Stimulated activated CD4-positive, alpha-beta T cell treated with anti-CD3 and anti-CD28 coated beads, Interleukin-1b, Interleukin-23, amount 100 ng/mL, for 24 hours (primary cell): Measurements from ENCODE around the gene ITSN1.

Experiments used
- DNase-seq, 4 experiments: peaks; one replicate each; pipeline ENCODE4 v3.0.0-alpha.2; 2020; ENCODE audit warnings: low read depth in 4 of 4, low spot score in 1 of 4

Gene ITSN1

DNA sequence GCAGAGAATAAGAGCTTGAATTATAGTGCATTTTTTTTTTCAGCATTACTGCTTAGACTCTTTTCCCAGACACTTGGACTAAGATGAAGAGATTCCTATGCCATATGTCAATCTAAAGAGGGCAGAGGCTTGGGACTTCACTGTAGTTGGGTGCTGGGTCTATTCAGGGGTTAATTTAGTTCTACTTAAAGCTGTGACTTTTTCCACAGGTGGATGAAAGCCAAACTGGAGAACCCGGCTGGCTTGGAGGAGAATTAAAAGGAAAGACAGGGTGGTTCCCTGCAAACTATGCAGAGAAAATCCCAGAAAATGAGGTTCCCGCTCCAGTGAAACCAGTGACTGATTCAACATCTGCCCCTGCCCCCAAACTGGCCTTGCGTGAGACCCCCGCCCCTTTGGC is 168.5 kb downstream of the ITSN1 start:
- no peak for DNase-seq

- no peak for DNase-seq
Observed at GRCh38 chr21:33811167-33812010, 169.1 kb downstream of the ITSN1 start.

- no peak for DNase-seq
Observed at GRCh38 chr21:33813832-33814365, 171.6 kb downstream of the ITSN1 start.

DNA sequence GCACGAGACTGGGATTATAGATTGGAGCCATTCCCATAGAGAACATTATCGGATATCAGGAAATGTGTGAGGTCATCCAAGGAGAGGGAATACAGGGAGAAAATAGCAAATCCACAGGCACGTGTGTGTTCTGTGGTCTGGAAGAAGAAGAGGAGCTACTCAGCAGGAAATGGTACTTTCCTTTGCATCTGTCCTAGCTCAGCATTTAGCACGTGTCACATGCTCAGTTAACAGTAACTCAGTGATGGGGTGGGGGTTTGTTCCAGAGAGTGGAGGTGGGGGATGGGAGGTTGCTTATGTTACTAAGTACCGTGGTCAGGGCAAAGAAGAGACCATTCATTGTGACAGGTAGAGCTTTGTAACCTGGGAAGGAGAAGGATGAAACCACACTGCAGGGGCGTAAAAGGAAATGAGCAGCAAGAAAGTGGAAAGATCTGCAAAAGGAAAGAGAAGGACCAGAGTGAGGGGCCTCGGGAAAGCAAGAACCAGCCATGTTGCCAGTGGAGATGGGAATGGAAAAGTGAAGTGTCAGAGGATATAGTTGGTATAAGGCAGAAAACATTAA is 172.9 kb downstream of the ITSN1 start:
- no peak for DNase-seq

GRCh38 chr21:33816174-33816573 is 173.9 kb downstream of the ITSN1 start:
- no peak for DNase-seq

DNA sequence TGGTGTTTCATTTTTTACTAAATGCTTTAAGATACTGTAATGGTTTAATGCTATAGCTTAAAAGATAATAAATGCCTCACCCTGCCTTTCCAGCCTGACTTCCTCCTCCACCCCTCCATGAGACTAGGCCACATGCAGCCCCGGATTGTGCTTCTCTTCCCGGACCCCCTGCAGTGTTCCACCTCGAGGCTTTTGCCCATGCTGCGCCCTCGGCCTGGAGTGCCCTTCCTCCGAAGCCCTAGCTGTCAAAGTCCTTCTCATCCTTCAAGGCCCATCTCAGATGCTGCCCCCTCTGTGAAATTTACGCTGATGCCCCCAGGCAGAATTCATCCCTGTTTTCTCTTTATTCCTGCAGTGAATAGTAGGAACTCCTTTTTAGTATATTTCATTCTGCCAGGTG is 174.8 kb downstream of the ITSN1 start:
- no peak for DNase-seq

DNA sequence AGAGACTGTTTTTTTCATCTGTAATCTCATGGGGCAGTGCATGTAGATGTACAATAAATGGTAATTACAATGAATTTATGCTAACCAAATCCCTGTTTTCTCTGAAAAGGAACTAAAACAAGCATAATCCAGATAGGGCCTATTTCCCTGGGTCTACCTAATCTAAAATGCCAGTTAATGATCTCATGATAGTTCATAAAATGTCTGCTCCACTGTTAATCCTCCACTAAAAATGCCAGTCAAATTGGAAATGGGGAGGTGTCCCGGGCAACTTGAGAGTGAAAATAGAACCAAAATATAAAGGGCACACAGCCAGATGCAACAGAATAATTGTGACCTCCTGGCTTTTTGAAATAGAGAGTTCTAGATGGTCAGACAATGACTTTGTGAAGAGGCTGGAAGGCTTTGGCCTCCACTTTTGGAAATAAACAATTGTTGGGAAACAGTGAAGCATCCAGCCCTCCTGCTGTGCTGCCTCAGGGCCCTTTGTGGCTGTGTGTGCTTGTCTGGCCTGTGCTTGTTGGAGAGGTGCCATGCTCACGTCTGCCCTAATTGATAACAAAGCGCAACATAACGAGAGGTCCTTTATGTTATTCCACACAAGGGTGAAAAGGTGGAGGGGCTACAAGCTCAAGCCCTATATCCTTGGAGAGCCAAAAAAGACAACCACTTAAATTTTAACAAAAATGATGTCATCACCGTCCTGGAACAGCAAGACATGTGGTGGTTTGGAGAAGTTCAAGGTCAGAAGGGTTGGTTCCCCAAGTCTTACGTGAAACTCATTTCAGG is 175.6 kb downstream of the ITSN1 start:
- no peak for DNase-seq

- no peak for DNase-seq
Observed at GRCh38 chr21:33820230-33820770, 178.0 kb downstream of the ITSN1 start.

- DNase-seq, result no peak
Observed at GRCh38 chr21:33820798-33821197, 178.5 kb downstream of the ITSN1 start.

GRCh38 chr21:33821503-33822322 is 179.4 kb downstream of the ITSN1 start:
- DNase-seq, result no peak

GRCh38 chr21:33824156-33824941 is 182.0 kb downstream of the ITSN1 start:
- DNase-seq, result no peak

- no peak for DNase-seq
Observed at GRCh38 chr21:33825419-33825818, 183.1 kb downstream of the ITSN1 start.

DNA sequence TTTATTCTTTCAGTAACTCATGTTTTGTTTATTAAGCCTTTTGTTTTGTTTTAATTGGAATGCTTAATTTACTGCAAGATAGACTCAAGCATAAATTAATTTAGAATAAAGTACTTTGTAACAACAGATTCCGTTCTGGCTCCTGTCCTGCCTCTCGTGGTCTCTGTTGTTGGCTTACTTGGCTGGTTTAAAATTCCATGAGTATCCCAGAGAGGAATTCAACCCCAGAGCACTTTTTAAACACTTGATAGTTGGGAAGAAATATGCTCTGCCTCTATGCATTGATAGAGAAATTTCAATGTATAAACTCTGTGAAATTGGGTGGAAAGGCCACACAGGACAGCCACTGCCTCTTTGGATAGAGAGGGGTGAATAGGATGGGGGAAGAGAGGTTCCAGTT is 183.6 kb downstream of the ITSN1 start:
- DNase-seq, result no peak

GRCh38 chr21:33828083-33828482 is 185.8 kb downstream of the ITSN1 start:
- DNase-seq, result no peak

DNA sequence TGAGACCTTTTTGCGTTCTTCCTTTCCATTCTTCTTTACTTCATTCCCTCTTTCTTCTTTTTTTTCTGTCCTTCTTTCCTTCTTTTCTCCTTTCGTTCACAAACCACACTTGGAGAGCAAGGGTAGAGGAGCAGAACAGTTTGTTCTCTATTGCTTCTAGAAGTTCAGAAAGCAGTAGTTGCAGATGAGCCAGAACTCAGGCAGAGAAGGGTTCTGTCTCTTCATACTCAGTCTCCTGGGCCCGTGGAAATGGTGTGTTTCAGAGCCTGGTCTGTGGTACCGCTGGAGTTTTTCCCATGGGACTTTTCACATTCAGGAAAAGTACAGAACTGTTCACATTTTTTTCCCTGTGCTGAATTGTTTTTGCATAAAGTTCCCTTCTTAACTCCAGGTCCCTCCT is 186.3 kb downstream of the ITSN1 start:
- DNase-seq, result no peak

DNA sequence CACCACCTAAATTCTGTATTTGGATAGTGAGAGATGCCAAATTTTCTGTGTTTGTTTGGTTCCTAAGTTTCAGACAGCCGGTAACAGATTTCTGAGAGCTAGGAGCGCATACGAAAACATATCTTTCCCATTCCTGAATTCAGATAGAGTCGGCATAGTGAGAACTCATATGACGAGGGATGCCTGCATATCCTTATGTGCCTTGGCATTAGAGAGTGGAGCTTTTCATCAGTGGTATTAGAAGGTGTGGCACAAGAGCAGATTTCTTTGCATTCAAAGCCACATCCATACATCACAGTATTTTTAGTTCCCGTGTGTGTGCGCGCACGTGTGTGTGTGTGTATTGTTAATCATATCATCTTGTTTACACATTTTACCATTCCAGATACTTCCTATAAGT is 187.5 kb downstream of the ITSN1 start:
- no peak for DNase-seq

DNA sequence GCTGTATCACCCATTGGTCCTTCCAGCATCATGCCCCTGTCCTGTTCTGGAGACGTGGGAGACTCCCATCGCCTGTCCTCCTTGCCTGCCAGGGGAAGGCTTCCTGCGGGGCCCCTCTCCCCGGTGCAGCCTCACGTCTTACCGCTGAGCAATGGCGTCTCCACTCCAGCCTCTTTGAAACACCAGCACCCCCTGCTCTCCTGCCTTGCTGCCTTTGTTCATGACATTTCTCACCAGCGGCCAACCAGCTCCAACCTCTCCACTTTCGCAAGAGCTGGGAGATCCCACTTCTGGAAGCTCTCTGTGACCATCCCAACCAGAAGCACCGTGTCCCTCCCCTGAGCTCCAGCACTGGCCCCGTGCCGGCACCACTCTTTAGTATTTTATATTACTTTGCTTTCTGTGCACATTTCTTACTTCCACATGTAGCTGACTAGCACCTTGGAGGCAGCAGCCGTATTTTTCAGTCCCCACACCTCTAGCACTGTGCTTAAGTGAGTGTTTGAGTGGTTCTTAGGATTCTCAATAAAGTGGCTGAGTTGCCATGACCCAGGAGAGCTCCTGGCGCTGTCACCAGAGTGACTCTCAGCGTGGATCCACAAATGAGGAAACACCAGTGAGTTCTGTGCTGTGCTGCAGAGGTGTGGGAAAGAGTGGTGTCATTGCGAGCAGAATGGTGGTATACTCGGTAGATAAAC is 189.8 kb downstream of the ITSN1 start:
- DNase-seq, result no peak

GRCh38 chr21:33834801-33835500 is 192.7 kb downstream of the ITSN1 start:
- no peak for DNase-seq

GRCh38 chr21:33835920-33836319 is 193.6 kb downstream of the ITSN1 start:
- DNase-seq, result no peak
